Tibial artery (tissue), 4 donors: ENCODE measurements around the gene DHX40.
"Not testable (repeated sequence)": the region's sequence is repeated elsewhere in the genome, so short reads cannot be mapped to it uniquely, and the experiment has no call there.

Experiments
- DNase-seq, 2 donors: peaks; one replicate each; pipeline ENCODE4 v3.0.0-alpha.2; 2019
- H3K27ac ChIP-seq, 2 donors: fragments of 200-600 bp; sonication (generic) in 1 of 2; 1 replicate in 1 of 2; 2 replicates in 1 of 2; pipeline ENCODE4 v1.5.1; 2018 to 2019; ENCODE audit warnings: mild to moderate bottlenecking in 1 of 2
- H3K27me3 ChIP-seq, 2 donors: fragments of 200-600 bp; sonication (generic) in 1 of 2; one replicate each; pipeline versions ENCODE4 v1.5.1 to v1.6.0; 2016 to 2019
- H3K36me3 ChIP-seq, 3 donors: fragments of 200-600 bp; sonication (generic) in 2 of 3; one replicate each; pipeline ENCODE4 v1.5.1; 2016 to 2019; ENCODE audit warnings: mild to moderate bottlenecking in 2 of 3
- H3K4me1 ChIP-seq, 4 donors: fragments of 200-600 bp; sonication (generic) in 2 of 4; 1 replicate in 3 of 4; 2 replicates in 1 of 4; pipeline ENCODE4 v1.5.1; 2016 to 2019
- H3K4me3 ChIP-seq, 2 donors: fragments of 200-600 bp; sonication (generic) in 1 of 2; 1 replicate in 1 of 2; 2 replicates in 1 of 2; pipeline ENCODE4 v1.5.1; 2018 to 2019; ENCODE audit warnings: mild to moderate bottlenecking in 2 of 2
- H3K9me3 ChIP-seq, 3 donors: fragments of 200-600 bp; sonication (generic) in 1 of 3; one replicate each; pipeline ENCODE4 v1.5.1; 2016 to 2019
- intact Hi-C: fragments of 100-400 bp; cut with DNase I; formaldehyde crosslinking; loops from one replicate; pipeline ENCODE4 v1.15.0; 2023; ENCODE audit warnings: low total_unique reads
- TF ChIP-seq, protein P1 (sequence below), 2 experiments: fragments of 200-600 bp in 1 of 2; fragments of 450-650 bp in 1 of 2; IDR thresholded peaks; one replicate each; pipeline ENCODE4 v1.5.1; 2017 to 2019; ENCODE audit warnings: antibody characterized with exemption in 2 of 2, mild to moderate bottlenecking in 1 of 2, moderate library complexity in 1 of 2

The DHX40 gene

DNA sequence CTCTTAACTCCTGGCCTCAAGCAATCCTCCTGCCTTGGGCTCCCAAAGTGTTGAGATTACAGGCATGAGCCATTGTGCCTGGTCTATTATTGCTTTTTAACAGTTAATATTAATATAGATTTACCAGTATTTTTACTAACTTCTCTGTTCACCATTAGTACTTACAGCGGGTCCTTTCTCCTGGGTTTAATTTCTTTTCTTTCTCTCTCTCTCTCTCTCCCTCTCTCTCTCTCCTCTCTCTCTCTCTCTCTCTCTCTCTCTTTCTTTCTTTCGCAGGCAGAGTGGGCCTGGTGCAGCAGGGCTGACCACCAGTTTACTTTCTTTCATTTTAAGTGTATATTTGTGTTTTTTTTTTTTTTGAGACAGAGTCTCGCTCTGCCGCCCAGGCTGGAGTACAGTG lies 14.7 kb upstream of the DHX40 start:
- Histone ChIP-seq H3K9me3 (no peaks in the 10 kb centered on the region), H3K36me3 (no peaks in the 10 kb centered on the region), H3K4me1 (peaks cover 0 to 12% (median 0%) of the 10 kb centered on the region in 4 donors), H3K4me3 (no peak overlapping the region), H3K27ac (no peak overlapping the region), H3K27me3 (no peaks in the 10 kb centered on the region)
- intact Hi-C loops = no loop called here
- TF ChIP-seq, protein P1, sequence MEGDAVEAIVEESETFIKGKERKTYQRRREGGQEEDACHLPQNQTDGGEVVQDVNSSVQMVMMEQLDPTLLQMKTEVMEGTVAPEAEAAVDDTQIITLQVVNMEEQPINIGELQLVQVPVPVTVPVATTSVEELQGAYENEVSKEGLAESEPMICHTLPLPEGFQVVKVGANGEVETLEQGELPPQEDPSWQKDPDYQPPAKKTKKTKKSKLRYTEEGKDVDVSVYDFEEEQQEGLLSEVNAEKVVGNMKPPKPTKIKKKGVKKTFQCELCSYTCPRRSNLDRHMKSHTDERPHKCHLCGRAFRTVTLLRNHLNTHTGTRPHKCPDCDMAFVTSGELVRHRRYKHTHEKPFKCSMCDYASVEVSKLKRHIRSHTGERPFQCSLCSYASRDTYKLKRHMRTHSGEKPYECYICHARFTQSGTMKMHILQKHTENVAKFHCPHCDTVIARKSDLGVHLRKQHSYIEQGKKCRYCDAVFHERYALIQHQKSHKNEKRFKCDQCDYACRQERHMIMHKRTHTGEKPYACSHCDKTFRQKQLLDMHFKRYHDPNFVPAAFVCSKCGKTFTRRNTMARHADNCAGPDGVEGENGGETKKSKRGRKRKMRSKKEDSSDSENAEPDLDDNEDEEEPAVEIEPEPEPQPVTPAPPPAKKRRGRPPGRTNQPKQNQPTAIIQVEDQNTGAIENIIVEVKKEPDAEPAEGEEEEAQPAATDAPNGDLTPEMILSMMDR (IDR thresholded peaks at IDR 0.05) = no peak
- DNase-seq = no peak

- intact Hi-C loops = no loop called here
- H3K4me1 ChIP-seq = no peaks in the 10 kb centered on the region
- TF ChIP-seq, protein P1 (IDR thresholded peaks at IDR 0.05) = no peak
- no peaks in the 10 kb centered on the region for H3K36me3 ChIP-seq
- H3K4me3 ChIP-seq = no peak overlapping the region
- H3K27ac ChIP-seq = no peak overlapping the region
- H3K9me3 ChIP-seq = no peaks in the 10 kb centered on the region
- no peaks in the 10 kb centered on the region for H3K27me3 ChIP-seq
- DNase-seq = no peak
Observed at GRCh38 chr17:59558039-59558438, 7.4 kb upstream of the DHX40 start.

- Histone ChIP-seq H3K27ac (no peak overlapping the region), H3K9me3 (no peaks in the 10 kb centered on the region), H3K4me3 (no peak overlapping the region), H3K27me3 (no peaks in the 10 kb centered on the region), H3K36me3 (no peaks in the 10 kb centered on the region), H3K4me1 (no peaks in the 10 kb centered on the region)
- intact Hi-C loops = no loop called here
- DNase-seq = no peak
- TF ChIP-seq, protein P1 (IDR thresholded peaks at IDR 0.05) = peak; percentile 12 to 27
Observed at GRCh38 chr17:59558953-59559352, 6.5 kb upstream of the DHX40 start.

DNA sequence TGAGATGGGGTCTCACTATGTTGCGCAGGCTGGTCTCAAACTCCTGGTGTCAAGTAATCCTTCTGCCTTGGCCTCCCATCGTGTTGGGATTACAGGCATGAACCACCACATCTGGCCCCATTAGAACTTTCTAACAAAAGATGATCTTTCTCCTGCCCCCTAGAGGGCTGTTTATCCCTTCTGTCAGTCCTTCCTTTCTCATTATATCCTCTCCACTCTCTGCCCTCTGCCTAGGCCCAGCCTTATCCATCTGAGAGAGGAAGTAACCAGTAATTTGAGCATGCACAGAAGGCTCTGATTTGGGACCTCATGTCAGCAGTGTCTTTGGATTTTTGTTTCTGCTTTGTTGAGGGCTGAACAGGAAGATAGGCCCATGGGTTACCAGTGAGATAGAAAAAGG lies 4.4 kb upstream of the DHX40 start:
- peaks cover 0 to 5% (median 2%) of the 10 kb centered on the region in 4 donors for H3K4me1 ChIP-seq
- intact Hi-C loops = loop anchor here (10.0 kb wide), 1 partner anchor 54 kb away; the partner anchor contains the start of gene CLTC
- H3K36me3 ChIP-seq = no peaks in the 10 kb centered on the region
- H3K9me3 ChIP-seq = no peaks in the 10 kb centered on the region
- no peaks in the 10 kb centered on the region for H3K27me3 ChIP-seq
- no peak for DNase-seq
- TF ChIP-seq, protein P1 (IDR thresholded peaks at IDR 0.05) = no peak
- no peak overlapping the region for H3K27ac ChIP-seq
- no peak overlapping the region for H3K4me3 ChIP-seq

DNA sequence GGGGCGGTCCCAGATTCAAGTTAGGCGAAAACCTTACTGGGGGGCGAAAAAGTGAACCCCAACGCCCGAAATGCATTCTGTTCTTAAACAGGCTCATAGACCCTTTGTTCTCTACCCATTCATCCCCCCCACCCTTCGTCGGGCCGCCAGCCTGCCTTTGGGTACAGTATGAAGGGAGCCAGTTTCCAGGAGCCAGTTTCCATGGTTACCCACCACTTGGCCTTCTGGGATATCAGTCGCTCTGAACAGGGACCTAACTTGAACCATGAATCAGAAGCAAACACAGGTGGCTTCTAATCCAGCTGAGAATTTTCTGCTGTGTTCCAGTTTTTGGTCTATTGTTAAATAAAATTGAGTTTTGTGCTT lies 532 bp downstream of the DHX40 start:
- Histone ChIP-seq H3K4me1 (peaks cover 0 to 13% (median 4%) of the 10 kb centered on the region in 4 donors), H3K27me3 (no peaks in the 10 kb centered on the region), H3K4me3 (peak overlapping the region; percentile 87 to 98), H3K9me3 (no peaks in the 10 kb centered on the region), H3K36me3 (peaks cover 6 to 11% (median 7%) of the 10 kb centered on the region in 3 donors), H3K27ac (peak overlapping the region; percentile 88 to 96)
- DNase-seq = peak; percentile 63 to 78
- TF ChIP-seq, protein P1 (IDR thresholded peaks at IDR 0.05) = no peak
- intact Hi-C loops = loop anchor here (10.0 kb wide), 1 partner anchor 49 kb away; the partner anchor contains the start of gene CLTC

DNA sequence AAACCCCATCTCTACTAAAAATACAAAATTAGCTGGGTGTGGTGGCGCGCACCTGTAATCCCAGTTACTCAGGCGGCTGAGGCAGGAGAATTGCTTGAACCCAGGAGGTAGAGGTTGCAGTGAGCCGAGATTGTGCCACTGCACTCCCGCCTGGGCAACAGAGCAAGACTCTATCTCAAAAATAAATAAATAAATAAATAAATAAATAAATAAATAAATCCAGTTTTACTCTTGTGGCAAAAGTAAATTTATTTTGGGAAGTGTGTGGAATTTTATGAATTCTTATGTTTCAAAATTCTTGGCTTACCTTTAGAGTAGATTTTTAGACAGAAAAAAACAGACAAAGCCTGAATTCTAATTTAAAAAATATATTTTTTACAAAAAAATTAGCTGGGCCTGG lies 3.7 kb downstream of the DHX40 start:
- not testable (repeated sequence) for H3K9me3 ChIP-seq, H3K27ac ChIP-seq, DNase-seq, H3K4me3 ChIP-seq, H3K27me3 ChIP-seq
- Histone ChIP-seq H3K36me3 (peaks cover 6 to 32% (median 15%) of the 10 kb centered on the region in 3 donors), H3K4me1 (peaks cover 0 to 13% (median 4%) of the 10 kb centered on the region in 4 donors)
- intact Hi-C loops = loop anchor here (10.0 kb wide), 1 partner anchor 46 kb away; the partner anchor contains the start of gene CLTC
